Forelimb muscle (tissue), 1 donor: ENCODE results near the gene MOB2. TPM values are rescaled to one million over a fixed set of nuclear protein-coding genes. Genes with fewer than 3 reads are reported as not detected.
"Not testable (repeated sequence)": the region's sequence is repeated elsewhere in the genome, so short reads cannot be mapped to it uniquely, and the experiment has no call there.

ENCODE experiments used
- DNase-seq: peaks from one replicate; pipeline ENCODE4 v3.0.0-alpha.2; 2013; ENCODE audit warnings: low read depth
- polyA plus RNA-seq: library from polyadenylated mRNA; unstranded; fragments of 120-200 nt; gene quantifications from one replicate; pipeline ENCODE4 v1.2.1, GENCODE V29; 2013; ENCODE audit not compliant: insufficient read length

The MOB2 gene
- polyA plus RNA-seq, 1 donor = 22.7 TPM

DNA sequence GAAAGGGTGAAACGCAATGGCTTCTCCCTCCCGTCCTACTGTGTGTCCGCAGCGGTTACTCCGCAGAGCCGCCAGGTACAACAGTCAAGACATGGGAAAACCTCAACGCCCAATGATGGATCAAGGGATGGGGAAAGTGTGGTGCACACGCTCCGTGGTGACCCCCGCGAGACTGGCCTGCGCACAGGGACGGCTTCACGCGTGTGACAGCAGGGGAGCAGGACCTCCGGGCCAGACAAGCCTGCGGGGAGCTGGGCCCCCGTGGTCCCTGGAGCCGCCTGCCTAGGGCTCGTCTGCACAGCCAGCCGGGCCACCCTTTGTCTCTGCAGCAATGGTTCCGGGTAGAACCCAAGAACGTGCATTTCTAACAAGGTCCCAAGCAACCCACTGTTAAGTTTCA lies 31.7 kb upstream of the MOB2 start:
- no peak for DNase-seq

DNA sequence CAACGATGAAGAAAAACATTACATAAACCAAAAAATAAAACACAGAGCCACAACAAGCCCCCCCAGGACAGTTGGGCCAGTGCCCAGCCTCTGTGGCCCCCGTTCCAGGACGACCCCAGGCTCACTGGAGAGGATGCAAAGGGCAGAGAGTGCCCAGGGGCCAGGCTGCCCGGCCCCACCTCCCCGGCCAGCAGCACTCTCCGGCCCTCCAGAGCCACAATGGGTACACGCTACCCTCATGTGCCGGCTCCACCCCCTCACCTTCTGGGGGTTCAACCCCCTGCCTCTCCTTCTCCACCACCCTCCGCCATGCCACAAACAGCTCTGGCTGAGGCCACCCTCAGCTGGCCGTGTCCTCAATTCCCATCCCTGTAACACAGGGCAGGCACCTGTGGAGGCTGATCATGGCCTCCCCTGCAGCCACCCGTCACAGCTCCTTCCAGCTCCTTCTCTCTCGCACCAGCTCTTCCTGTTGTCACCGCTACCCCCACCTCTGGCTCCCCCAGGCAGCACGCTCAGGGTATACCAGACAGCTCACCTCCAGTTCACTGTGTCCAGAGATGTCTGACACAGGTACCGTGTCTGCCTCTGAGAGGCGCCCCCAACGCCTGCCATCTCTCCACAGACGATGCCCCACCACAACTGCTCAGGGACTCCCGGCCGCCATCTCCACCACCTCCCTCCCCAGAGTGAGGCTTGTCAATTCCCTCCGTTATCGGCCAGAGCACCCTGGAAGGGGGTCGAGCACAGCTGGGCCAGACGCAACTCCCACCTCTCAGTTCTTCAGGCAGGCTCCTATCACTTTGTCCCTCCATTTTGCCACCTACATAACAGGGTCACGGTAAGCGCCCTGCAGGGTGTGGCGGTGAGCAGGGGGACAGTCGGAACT lies 30.8 kb upstream of the MOB2 start:
- DNase-seq = no peak

DNA sequence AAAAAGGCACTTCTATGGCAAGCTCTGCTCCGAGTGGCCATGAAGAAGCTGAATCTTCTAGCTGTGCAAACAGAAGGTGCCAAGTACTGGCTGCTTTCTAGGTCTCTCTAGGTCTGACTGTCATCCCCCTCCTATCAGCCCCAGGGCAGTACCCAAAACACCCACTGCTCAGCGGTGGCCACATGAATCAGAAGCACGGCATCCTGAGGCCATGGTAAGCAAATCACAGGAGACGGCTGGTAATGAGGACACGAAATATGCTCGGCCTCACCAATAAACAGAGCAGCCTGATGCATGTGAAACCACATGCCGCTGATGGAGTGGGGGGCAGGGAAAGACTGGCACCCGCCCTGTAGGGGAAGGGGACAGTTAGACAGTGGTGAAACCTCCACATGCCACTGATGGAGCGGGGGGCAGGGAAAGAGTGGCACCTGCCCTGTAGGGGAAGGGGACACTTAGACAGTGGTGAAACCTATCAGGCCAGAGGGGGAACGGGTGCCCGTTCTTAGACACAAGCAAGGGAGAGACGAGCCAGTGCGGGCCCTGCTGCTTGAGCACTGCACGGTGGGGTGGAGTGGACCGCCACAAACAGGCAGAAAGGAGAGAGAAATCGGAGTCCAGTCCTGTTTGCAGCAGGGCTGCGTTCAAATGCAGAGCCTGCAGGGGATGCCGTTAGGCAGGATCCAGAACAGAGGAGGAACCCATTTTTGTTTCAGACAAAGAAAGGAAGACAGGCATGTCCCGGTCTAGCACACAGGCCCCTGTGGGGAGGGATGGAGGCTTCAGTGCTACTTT lies 29.9 kb upstream of the MOB2 start:
- DNase-seq = no peak

DNA sequence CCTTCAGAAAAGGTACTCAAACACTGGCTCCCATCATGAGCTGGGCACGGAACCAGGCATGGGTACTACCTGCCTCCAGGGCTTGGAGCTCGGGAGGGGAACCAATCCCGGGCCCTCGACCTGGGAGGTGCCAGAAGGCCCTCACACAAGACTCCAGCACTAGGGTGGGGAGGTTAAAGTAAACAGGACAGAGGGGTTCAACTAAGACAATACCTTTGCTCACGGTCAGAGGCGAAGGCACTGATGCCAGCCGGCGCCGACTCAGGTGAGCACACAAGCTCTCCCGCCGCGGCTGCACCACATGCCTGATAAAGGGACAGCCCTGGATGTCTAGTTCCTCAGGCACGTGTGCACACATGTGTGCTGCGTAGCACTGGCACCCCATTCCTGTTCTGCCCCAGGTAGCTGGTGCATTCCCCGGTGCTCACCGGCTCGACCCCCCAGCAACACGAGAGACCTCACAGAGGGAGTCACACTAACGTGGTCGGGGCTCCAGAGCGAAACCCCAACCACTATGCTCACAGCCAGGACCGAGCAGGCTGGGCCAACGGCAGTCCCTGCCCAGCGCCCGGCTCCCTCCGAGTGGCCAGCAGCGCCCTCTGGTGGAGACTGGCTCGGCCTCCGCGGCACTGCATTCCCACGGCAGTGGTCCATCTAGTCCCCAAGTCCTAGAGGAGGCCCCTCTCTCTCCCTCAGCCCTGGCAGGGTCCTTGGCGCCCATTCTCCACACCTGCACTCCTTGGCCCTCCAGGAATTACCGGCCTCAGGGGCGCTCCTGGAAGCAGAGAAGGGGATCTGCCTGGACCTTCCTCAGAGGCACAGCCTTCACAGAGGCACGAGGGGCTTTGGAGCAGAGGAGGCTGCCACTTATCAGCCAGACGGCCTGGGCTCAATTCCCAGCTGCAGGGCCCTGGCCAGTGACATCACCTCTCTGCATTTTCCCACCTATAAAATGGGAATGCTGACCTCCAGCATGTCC lies 28.8 kb upstream of the MOB2 start:
- DNase-seq = no peak

DNA sequence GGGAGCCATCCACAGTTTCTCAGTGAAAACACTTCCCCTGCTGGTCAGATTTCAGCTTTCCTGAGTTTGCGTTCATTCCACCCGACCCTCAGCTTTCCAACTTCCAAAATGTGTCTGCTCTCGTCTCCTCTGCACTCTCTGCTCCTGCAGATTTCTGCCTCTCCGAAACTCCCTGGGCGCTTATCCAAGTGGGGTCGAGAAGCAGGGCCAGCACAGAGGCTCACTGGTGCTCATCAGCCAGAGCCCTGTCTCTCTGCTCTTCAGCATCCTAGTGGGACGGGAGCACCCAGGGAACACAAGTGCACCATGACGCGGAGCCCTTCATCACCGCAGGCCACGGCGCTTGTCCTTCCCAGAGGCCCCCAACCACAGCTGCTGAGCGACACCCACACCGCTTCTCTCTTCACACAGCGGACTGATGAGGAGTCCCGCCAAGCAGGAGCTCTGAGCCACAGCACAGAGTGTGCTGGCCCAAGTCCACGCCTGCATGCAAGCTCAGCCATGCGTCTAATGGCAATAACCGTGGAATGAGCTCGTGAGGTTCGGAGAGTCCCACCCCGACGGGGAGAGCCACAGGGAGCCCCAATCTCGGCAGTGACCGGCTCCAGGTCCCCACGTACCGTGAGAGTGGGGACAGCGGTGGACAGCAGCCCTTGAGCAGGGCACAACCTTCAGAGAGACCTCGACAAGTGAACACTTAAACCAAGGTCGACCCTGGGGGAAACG lies 27.9 kb upstream of the MOB2 start:
- no peak for DNase-seq

DNA sequence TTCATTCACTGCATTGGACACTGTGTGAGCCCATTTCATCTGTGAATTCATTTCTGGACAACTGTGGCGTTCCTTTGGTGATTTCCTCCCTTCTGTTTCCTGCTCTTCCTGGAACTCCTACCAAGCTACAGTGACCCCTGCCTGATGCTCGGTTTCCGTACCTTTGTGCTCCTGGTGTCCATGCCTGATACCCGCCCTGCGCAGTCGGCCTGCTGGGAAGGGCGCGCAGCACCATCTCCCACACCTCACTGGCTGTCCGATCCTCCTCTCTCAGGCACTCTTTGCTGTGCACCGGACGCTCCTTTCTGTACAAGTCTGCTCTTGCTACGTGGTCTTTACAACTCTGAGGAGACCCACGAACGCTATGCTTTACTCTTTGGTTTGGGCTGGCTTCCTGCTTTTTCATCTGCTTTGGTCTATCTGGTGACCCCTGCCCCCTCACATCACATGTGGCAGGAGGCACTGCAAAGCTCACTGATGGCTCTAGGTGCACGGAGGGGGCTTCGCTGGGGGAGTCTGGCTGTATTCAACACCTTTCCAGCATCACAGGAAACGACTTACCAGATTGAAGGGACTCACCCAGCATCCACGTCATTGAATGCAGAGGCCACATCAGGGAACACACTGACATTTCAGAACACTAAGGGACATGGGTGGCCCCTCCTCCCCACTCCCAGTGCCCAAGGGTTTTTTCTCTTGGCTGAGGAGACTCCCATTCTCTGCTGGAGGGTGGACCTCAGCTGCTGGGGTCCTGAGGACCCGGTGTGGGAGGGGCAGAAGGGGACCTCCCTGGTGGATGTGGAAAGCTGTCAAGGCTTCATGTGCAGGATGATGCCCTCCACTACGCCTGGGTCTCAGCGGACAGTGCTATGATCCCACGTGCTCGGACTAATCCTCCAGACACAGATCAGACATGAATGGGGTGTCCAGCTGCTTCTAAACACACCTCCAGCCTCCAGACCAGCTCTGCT lies 27.0 kb upstream of the MOB2 start:
- no peak for DNase-seq

DNA sequence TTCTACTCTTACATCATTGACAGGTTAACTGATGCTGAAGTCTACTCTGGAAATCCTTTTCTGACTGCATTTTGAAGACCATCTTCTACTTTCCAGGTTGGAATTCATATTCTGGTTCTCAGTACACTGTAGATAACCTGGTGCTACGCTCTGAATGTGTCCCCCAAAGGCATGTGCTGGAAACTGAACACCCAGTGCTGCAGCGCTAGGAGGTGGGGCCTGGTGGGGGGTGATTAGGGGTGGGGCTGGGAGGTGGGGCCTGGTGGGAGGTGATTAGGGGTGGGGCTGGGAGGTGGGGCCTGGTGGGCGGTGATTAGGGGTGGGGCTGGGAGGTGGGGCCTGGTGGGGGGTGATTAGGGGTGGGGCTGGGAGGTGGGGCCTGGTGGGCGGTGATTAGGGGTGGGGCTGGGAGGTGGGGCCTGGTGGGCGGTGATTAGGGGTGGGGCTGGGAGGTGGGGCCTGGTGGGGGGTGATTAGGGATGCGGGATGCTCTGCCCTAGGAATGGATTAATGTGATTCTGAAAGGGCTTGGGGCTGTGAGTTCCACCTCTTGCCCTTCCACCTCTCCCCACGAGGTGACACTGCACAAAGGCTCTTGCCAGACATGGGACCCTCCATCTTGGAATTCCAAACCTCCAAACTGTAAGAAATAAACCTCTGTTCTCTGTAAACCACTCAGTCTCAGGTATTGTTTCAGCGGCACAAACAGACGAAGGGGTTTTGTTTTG lies 26.1 kb upstream of the MOB2 start:
- DNase-seq = not testable (repeated sequence)

DNA sequence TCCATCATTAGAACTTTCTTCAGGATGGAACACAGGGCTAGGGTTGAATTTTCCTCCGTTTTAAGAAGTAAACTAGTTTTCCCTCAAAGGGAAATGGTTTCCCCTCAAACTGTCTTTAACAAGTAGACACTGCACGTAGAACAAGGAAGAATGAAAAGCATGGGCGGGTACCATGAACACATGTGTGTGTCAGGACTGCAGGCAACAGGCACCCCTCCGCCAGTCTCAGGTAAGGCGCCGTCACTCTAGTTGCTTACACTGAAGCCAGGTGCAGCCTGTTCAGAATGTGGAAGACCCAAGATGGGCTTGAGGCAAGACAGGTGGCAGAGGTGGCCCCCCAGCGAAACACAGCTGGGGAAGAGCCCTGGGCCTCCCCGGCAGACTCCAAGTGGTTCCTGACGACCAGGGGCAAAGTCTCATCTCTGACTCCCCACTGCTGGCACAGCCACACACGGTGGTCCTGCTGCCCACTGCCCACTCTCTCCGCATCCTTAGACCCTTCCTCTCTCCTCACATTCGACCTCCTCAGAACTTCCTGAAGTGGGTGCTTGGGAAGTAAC lies 25.4 kb upstream of the MOB2 start:
- no peak for DNase-seq

DNA sequence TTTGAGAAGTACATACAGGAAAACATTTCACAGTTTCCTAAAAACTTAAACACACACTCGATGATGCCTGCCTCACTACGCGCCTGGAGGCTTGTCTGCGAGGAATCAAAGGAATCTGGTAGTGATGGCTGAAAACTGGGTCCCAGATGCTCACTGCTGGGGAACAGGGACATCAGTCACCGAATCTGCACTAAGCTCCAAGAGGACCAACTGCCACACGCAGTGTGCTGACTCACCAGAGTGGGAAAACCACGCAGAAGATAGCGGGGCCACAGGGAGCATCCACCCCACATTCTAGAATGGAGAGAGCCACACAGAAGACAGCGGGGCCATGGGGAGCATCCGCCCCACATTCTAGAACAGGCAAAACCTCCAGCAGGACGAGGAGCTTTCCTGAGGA lies 24.3 kb upstream of the MOB2 start:
- DNase-seq = no peak

DNA sequence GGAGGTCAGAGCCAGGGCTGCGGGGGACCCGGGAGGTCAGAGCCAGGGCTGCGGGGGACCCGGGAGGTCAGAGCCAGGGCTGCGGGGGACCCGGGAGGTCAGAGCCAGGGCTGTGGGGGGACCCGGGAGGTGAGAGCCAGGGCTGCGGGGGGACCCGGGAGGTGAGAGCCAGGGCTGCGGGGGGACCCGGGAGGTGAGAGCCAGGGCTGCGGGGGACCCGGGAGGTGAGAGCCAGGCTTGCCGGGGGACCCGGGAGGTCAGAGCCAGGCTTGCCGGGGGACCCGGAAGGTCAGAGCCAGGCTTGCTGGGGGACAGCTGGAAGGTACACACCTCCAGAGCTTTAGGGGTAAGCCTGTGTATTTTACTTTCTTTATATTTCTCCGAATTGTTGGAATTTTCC lies 23.8 kb upstream of the MOB2 start:
- not testable (repeated sequence) for DNase-seq

DNA sequence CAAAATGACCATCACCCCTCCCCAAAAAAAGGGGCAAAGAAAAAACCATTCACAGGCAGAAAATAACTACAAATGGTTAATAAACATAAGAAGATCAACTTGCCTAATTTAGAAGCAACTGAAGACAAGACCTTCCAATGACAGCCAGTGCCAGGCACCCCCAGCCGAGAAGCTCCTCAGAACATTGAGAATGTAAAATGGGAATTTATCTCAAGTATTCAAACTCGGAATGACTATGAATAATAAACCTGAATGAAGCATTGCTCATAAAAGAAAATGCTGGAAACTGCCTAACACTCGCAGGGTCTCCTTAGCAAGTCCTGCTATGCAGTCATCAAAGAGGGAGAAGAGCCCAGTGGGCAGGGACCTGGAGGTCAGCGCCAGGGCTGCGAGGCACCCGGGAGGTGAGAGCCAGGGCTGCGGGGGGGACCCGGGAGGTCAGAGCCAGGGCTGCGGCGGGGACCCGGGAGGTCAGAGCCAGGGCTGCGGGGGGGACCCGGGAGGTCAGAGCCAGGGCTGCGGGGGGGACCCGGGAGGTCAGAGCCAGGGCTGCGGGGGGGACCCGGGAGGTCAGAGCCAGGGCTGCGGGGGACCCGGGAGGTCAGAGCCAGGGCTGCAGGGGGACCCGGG lies 23.2 kb upstream of the MOB2 start:
- DNase-seq = no peak

DNA sequence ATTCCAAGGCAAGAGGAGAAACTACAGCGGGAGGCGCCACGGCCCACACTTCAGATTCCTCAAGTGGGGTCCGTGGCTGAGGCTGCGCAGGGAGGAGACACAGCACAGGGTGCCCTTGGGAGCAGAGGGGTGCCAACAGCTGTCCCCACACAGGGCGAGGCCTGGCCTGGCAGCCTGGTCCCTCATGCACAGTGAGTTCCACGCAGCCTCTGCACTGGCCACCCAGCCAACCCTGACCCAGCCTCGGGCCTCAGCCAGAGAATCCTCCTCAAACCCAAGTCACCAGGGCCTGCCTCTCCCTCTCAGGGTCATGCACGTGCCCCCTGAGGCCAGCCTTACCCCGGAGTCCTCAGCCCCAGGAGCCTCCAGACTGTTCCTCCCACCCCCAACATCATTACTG lies 22.4 kb upstream of the MOB2 start:
- no peak for DNase-seq

DNA sequence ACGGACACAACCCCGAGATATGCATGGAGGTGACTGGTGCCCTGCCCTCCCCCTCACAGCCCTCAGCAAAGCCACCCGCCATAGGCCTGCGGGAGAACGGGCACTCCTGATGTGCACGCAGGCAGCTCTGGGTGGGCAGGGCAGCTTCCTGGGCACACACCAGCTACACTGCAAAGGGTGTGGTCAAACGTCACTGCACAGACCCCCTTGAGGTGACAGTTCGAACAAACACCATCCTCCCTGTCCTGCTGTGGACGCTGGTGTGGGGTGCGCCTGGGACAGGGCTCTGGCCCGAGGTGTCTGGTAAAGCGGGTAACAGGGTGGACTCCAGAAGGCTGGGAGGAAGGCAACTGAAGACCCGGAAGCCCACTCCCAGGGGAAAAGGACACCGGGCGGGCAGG lies 21.9 kb upstream of the MOB2 start:
- DNase-seq = no peak

DNA sequence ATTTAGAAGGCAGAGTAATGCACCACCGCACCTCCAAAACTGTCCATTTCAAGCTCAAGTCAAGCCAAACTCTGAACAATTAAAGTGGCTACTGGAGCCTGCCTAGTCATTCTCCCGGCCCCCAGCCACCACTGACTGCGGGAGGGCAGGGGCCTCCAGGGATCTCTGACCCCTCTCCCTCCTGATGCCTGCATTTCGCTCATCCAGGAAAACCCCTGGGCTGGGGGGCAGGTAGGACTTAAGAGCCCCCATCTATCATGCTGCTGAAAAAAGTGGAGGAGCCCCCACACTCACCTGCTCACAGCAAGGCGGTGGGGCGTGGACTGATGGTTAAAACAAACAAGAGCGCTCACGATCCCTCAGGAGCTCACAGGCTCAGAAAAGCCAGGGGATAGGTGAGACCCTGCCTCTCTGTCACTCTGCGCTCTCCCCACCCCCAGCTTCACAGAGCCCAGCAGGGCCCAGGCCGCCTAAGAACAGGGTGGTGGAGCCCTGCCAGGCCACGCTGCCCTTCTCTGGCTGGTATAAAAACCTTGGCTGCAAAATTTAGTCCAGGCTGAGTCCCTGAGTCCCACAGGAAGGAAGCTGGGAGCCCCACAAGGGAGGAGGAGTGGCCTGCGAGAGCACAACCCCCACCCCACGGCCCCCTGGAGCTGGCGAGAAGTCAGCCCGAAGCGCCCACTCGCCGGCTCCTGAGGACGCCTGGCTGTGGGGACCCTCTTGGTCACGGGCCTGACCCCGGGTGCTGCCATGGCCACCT lies 21.0 kb upstream of the MOB2 start:
- no peak for DNase-seq

DNA sequence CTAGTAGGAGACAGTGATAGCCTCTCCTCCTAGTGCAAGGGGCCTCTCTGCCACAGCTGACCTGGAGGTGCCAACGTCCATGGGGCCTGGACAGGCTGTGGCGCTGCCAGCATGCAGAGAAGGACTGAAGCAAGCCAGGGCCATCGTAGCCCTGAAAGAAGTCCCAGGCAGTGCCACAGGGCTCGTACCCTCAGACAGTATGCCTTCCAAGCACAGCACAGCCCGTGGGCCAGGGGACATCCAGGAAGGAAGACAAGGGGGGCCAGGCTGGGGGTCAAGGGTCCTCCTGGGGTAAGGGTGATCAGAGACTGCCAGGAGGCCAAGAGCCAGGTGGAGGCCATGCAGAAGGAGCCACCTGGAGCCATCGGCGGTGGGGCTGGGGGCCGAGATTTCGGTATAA lies 20.4 kb upstream of the MOB2 start:
- DNase-seq = no peak

DNA sequence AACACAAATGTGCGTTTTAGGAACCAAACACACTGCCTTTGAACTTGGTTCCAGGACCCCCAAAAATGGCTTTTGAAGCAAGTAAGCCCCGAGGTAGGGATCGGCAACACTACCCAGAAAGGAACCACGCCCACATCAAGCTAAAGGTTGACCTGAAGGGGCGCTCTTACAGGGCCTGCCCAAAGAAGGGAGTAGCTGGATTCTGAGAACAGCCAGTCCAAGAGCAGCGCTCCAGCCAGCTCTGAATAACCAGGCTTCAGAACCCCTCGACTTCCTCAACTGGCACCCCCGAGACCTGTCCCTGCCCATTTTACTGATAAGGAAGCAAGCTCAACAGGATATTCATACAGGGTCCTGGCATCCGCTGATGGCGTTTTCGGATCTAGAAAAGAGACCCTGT lies 18.9 kb upstream of the MOB2 start:
- DNase-seq = no peak

DNA sequence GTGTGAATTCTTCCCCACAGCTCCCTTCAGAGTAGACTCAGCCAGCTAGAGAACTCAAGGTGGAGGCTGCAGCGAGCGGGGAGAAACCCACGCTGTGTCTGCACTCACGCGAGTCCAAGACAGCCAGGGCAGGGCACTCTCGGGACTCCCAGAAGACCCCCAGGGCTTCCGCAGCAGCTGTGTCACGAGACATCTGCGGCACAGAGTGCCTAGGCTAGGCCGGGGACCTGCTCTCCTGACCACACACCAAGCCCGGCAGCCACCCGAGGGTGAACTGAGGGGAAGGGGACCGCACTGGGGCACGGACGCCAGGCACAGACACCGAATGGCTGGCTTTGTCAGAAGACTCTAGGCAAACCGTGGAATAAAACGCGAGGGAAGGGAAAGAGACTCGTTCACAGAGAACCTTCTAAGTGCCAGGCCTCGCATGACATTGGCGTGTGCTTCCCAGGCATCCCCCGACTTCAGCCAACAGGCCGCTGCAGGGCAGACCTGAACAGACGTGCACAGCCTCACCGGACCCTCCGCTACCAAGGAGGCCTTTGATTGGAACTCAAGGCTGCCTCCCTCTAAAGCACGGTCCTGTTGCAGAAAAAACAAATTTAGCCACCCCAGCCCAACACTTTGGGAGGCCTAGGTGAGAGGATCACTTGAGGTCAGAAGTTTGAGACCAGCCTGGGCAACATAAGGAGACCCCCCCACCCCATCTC lies 18.2 kb upstream of the MOB2 start:
- DNase-seq = no peak
